Lower lobe of right lung (tissue), 2 donors: Measurements from ENCODE around the gene XPO4. TPM values are rescaled to one million over a fixed set of nuclear protein-coding genes. Genes with fewer than 3 reads are reported as not detected.

Experiments used
- ATAC-seq, 2 donors: fragments of 200-7000 bp; cut with Tn5 transposase; one replicate each; pipeline ENCODE4 v1.9.1; 2020 to 2022; ENCODE audit warnings: mild to moderate bottlenecking in 2 of 2, moderate library complexity in 2 of 2
- DNase-seq: peaks from one replicate; pipeline ENCODE4 v3.0.0-alpha.2; 2020
- H3K27ac ChIP-seq: fragments of 200-600 bp; one replicate; pipeline ENCODE4 v1.8.0; 2022
- H3K27me3 ChIP-seq: fragments of 200-600 bp; one replicate; pipeline ENCODE4 v1.8.0; 2022; ENCODE audit warnings: low read depth
- H3K36me3 ChIP-seq: fragments of 200-600 bp; one replicate; pipeline ENCODE4 v1.8.0; 2022; ENCODE audit warnings: mild to moderate bottlenecking
- H3K4me1 ChIP-seq: fragments of 200-600 bp; one replicate; pipeline ENCODE4 v1.8.0; 2022
- H3K4me3 ChIP-seq: fragments of 200-600 bp; one replicate; pipeline ENCODE4 v1.8.0; 2022; ENCODE audit warnings: mild to moderate bottlenecking
- H3K9me3 ChIP-seq: fragments of 200-600 bp; one replicate; pipeline ENCODE4 v1.8.0; 2022
- CTCF ChIP-seq: fragments of 200-600 bp; IDR thresholded peaks from one replicate; pipeline ENCODE4 v1.8.0; 2022; ENCODE audit warnings: antibody characterized with exemption, mild to moderate bottlenecking
- intact Hi-C: fragments of 100-400 bp; cut with DNase I; formaldehyde crosslinking; loops from one replicate; pipeline ENCODE4 v1.11.0; 2022
- total RNA-seq: library from RNA; stranded (reverse); fragmentation: NEBNext Ultra II Directional; extraction: Animal tissue kit (Norgen Biotek cat#: 25700); gene quantifications from one replicate; pipeline ENCODE4 v1.2.1, GENCODE V29; 2021
- donor health status: DM: no; HTN: yes; CAD: no; lungs with severe emphysema.

The XPO4 gene
- total RNA-seq, 1 donor from 2014 or later, result 17.1 TPM

- Histone ChIP-seq H3K9me3 (no peaks in the 10 kb centered on the region), H3K27ac (no peak overlapping the region), H3K4me1 (no peaks in the 10 kb centered on the region), H3K4me3 (no peak overlapping the region), H3K27me3 (no peaks in the 10 kb centered on the region), H3K36me3 (peaks cover 36% of the 10 kb centered on the region)
- ATAC-seq (no peak), DNase-seq (no peak)
- intact Hi-C loops, result no loop called here
- no peak for TF ChIP-seq CTCF
Measured at GRCh38 chr13:20788312-20788711, 114.2 kb downstream of the XPO4 start.

GRCh38 chr13:20787180-20787579 lies 115.4 kb downstream of the XPO4 start:
- DNase-seq (no peak), ATAC-seq (no peak)
- no peak for TF ChIP-seq CTCF
- H3K27ac ChIP-seq, result no peak overlapping the region
- no peaks in the 10 kb centered on the region for H3K27me3 ChIP-seq
- H3K36me3 ChIP-seq, result peaks cover 41% of the 10 kb centered on the region
- intact Hi-C loops, result no loop called here
- H3K9me3 ChIP-seq, result no peaks in the 10 kb centered on the region
- H3K4me1 ChIP-seq, result no peaks in the 10 kb centered on the region
- H3K4me3 ChIP-seq, result no peak overlapping the region

- Histone ChIP-seq H3K9me3 (no peaks in the 10 kb centered on the region), H3K4me1 (no peaks in the 10 kb centered on the region), H3K4me3 (no peak overlapping the region), H3K36me3 (peaks cover 38% of the 10 kb centered on the region), H3K27me3 (no peaks in the 10 kb centered on the region), H3K27ac (no peak overlapping the region)
- TF ChIP-seq CTCF, result no peak
- ATAC-seq, result no peak
- intact Hi-C loops, result no loop called here
- no peak for DNase-seq
Measured at GRCh38 chr13:20782116-20782708, 120.3 kb downstream of the XPO4 start.

- no peak for ATAC-seq
- TF ChIP-seq CTCF, result no peak
- H3K4me3 ChIP-seq, result no peak overlapping the region
Measured at GRCh38 chr13:20780317-20780716, 122.2 kb downstream of the XPO4 start.

GRCh38 chr13:20779405-20779804 lies 123.1 kb downstream of the XPO4 start:
- Histone ChIP-seq H3K4me1 (no peaks in the 10 kb centered on the region), H3K27me3 (no peaks in the 10 kb centered on the region), H3K4me3 (no peak overlapping the region), H3K27ac (no peak overlapping the region), H3K36me3 (peaks cover 31% of the 10 kb centered on the region), H3K9me3 (no peaks in the 10 kb centered on the region)
- DNase-seq (no peak), ATAC-seq (no peak)
- no peak for TF ChIP-seq CTCF
- intact Hi-C loops, result no loop called here

More at GRCh38 chr13:20780317-20780716, 122.2 kb downstream of the XPO4 start:
- Histone ChIP-seq H3K4me1 (no peaks in the 10 kb centered on the region), H3K36me3 (peaks cover 31% of the 10 kb centered on the region), H3K27me3 (no peaks in the 10 kb centered on the region), H3K27ac (no peak overlapping the region), H3K9me3 (no peaks in the 10 kb centered on the region)
- intact Hi-C loops, result no loop called here
- DNase-seq, result no peak
